T-helper 22 cell (primary cell): ENCODE measurements around the gene DMPK.
"Not testable (repeated sequence)": the region's sequence is repeated elsewhere in the genome, so short reads cannot be mapped to it uniquely, and the experiment has no call there.

Experiments used
- DNase-seq: peaks from one replicate; pipeline ENCODE4 v3.0.0-alpha.2; 2020; ENCODE audit warnings: low read depth

The DMPK gene

DNA sequence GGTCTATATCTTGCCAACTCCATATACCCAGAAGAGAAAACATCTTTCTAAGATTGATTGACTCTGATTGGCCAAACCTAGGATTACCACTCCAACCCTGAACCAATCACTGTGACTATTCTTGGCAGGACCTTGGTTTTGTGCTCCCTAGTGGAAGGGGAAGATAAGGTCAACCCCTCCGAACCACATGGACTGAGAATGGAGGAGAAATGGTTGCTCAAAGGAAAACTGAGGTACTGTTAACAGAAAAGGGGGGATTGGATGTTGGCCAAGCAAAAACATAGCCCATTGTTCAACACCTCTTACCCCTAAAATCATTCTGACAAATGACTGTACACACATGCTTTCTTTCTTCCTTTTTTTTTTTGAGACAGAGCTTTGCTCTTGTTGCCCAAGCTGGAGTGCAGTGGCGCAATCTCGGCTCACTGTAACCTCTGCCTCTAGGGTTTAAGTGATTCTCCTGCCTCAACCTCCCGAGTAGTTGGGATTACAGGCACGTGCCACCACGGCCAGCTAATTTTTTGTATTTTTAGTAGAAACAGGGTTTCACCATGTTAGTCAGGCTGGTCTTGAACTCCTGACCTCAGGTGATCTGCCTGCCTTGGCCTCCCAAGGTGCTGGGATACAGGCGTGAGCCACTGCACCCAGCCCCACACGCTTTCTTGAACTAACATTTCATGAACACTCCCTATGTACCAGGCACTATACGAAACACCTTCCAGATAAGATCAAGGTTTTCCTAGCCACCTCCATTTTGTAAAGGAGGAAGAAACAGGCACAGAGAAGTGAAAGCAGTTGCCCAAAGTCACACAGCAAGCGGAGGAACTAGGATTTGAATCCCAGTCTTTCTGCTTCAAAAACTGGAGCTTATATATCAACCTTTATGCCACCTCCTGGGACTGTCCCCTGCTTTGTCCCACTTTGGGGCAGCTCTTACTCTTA lies 42.5 kb downstream of the DMPK start:
- no peak for DNase-seq

DNA sequence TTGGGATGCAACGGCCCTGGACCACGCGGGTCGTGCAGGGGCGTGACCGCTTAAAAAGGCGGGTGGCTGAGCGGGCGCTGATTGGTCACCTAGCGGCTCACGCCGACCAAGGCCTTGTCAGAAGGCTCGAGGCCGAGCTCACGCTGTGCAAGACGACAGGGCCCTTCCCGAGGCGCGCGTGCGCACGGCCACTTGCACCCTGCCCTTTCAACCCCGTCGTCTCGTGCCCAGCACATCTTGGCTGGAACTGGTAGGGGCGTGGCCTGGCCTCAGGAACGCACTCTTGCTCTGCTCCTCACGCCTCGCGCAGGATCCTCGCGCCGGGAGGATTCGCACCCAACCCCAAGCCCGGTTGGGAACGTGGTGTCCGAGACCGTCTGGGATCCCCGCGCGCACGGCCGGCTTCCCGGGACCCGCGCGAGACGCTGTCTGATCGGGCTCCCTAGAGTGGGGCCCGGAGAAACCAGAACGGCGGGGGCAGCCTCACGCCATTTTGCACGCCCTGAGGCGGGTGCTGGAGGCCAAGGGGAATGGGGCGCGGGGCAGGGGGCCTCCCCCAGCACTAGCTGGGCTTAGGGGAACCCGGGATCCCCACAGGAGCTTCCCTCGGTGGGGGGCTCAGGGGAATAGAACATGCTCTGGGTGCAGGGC lies 49.0 kb downstream of the DMPK start, which contains the start of gene MEIOSIN:
MEIOSIN (plus strand) TSS at position 280 of the 651 bp plus-strand sequence. CDS start 1,938 bp downstream, outside the sequence.
- DNase-seq = no peak

DNA sequence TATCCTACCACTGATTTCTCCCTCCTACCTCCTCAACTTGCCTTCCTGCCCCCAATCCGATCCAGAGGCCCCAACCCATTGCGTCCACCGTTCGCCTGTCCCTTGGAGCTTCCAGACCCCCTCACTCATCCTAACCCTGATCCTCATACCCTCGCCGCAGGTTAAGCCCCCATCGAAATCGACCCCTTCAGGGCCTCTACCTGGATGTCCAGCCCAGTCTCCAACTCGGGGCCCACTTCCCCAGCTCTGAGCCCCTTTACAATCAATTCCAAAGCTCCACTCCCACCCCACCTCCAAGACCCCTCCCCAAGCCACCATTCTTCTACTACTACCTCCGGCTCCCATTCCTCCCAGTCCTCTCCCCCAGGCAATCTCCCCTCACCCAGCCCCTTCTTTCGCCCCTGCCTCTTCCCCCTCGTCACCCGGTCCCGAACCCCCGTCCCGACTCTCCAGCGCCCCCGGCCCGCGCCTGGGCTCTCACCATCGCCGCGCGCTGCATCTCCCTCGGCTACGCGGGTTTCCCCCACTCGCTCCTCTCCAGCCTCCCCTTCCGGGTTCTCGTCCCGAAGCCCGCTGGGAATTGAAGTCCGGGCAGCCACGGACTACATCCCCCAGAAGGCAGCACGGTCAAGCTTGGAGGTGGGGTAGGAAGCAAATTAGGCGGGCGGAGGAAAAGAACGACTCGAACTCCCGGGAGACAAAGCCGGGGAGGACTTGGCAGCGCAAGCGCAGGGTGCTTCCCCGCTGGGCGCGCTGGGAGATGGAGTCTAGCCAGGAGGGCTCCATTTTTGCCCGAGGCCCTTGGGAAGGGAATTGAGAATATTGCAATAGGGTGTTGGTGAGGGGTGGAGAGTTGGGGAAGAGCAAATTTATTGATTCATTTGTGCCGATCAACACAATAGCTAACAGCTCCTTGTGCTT lies 51.7 kb downstream of the DMPK start, which contains the start of gene FBXO46:
FBXO46 (minus strand) TSS at position 529 of the 921 bp plus-strand sequence. CDS start 17,401 bp downstream, outside the sequence.
- DNase-seq = peak; percentile 94

DNA sequence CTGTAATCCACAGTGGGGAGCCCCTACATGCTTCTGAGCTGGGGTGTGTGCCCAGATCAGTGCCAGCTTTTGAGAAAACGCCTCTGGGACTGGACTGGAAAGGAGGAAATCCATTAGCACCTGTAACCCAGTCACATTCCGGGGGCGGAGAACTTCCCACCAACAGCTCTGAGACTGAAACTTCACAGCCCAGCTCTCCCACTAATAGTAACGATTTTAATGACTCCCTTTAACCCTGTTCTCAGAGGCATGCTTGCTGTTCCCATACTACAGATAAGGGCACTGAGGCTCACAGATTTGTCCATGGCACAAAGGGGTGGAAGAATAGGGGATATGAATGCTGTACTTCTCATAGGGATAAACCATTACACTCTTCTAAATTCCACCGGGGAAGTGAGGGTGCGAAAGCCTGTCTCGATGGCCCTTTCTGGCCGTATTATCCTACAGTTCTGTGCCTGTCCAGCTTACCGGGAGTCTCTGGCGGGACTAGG lies 52.4 kb downstream of the DMPK start:
- no peak for DNase-seq

GRCh38 chr19:45728683-45729082 lies 53.6 kb downstream of the DMPK start:
- not testable (repeated sequence) for DNase-seq

DNA sequence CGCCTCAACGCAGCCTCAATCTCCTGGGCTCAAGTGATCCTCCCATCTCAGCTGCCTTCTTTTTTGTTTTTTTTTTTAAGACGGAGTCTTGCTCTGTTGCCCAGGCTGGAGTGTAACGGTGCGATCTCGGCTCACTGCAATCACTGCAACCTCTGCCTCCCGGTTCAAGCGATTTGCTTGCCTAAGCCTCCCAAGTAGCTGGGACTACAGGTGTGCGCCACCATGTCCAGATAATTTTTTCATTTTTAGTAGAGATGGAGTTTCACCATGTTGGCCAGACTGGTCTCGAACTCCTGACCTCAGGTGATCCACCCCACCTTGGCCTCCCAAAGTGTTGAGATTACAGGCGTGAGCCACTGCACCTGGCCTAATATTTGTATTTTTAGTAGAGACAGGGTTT lies 62.2 kb downstream of the DMPK start:
- not testable (repeated sequence) for DNase-seq
